GM23338 (cell line): ENCODE results near the gene SGCG. TPM values are rescaled to one million over a fixed set of nuclear protein-coding genes. Genes with fewer than 3 reads are reported as not detected.

ENCODE experiments used
- ATAC-seq: fragments of 200-7000 bp; cut with Tn5 transposase; 3 replicates; pipeline ENCODE4 v1.9.1; 2020
- DNase-seq: peaks from one replicate; pipeline ENCODE4 v3.0.0-alpha.2; 2015; ENCODE audit warnings: low spot score
- H2AFZ ChIP-seq: fragments of 200-600 bp; sonication (generic); 2 replicates; pipeline ENCODE4 v1.8.0; 2016; ENCODE audit warnings: antibody characterized with exemption, mild to moderate bottlenecking, moderate library complexity
- H3F3A ChIP-seq: fragments of 200-600 bp; sonication (generic); replicated peaks from 2 replicates; pipeline ENCODE4 v1.8.0; 2017; ENCODE audit warnings: antibody characterized with exemption, mixed run types, low read depth
- H3K27ac ChIP-seq: fragments of 200-600 bp; sonication (generic); 2 replicates; pipeline ENCODE4 v1.6.1; 2016; ENCODE audit warnings: low read depth
- H3K27me3 ChIP-seq: fragments of 200-600 bp; sonication (generic); 2 replicates; pipeline ENCODE4 v1.8.0; 2016; ENCODE audit warnings: mild to moderate bottlenecking, mixed run types, moderate library complexity; ENCODE audit not compliant: insufficient read depth
- H3K36me3 ChIP-seq: fragments of 200-600 bp; sonication (generic); 2 replicates; pipeline ENCODE4 v1.8.0; 2016; ENCODE audit warnings: mild to moderate bottlenecking; ENCODE audit not compliant: insufficient read depth
- H3K4me1 ChIP-seq: fragments of 200-600 bp; sonication (generic); 2 replicates; pipeline ENCODE4 v1.8.0; 2016; ENCODE audit warnings: mild to moderate bottlenecking, moderate library complexity; ENCODE audit not compliant: insufficient read depth
- H3K4me2 ChIP-seq: fragments of 200-600 bp; sonication (generic); 2 replicates; pipeline ENCODE4 v1.7.1; 2017; ENCODE audit warnings: mixed run types
- H3K4me3 ChIP-seq: fragments of 200-600 bp; sonication (generic); 2 replicates; pipeline ENCODE4 v1.6.1; 2016; ENCODE audit warnings: mixed run types
- H3K79me2 ChIP-seq: fragments of 200-600 bp; sonication (generic); replicated peaks from 2 replicates; pipeline ENCODE4 v1.8.0; 2017; ENCODE audit warnings: mild to moderate bottlenecking; ENCODE audit not compliant: insufficient read depth
- H3K9me2 ChIP-seq: fragments of 200-600 bp; sonication (generic); 2 replicates; pipeline ENCODE4 v1.8.0; 2017; ENCODE audit not compliant: insufficient read depth
- H4K20me1 ChIP-seq: fragments of 200-600 bp; sonication (generic); replicated peaks from 2 replicates; pipeline ENCODE4 v1.8.0; 2017; ENCODE audit warnings: mild to moderate bottlenecking; ENCODE audit not compliant: insufficient read depth
- H3K27ac Mint-ChIP-seq: 2 replicates; pipeline ENCODE4 v1.8.0; 2020; ENCODE audit warnings: inconsistent platforms, mild to moderate bottlenecking, moderate library complexity, mixed read lengths
- H3K27me3 Mint-ChIP-seq: 3 replicates; pipeline ENCODE4 v1.8.0; 2022; ENCODE audit warnings: low read depth, mild to moderate bottlenecking, moderate library complexity, mixed read lengths, inconsistent platforms; ENCODE audit not compliant: insufficient read depth, poor library complexity
- H3K36me3 Mint-ChIP-seq: 3 replicates; pipeline ENCODE4 v1.8.0; 2021; ENCODE audit warnings: low read depth, mild to moderate bottlenecking, inconsistent platforms, moderate library complexity, mixed read lengths
- H3K4me1 Mint-ChIP-seq: 3 replicates; pipeline ENCODE4 v1.8.0; 2020; ENCODE audit warnings: mild to moderate bottlenecking, inconsistent platforms, mixed read lengths
- H3K4me3 Mint-ChIP-seq: 3 replicates; pipeline ENCODE4 v1.8.0; 2021; ENCODE audit warnings: moderate library complexity, mild to moderate bottlenecking, inconsistent platforms, mixed read lengths
- H3K9me3 Mint-ChIP-seq: 3 replicates; pipeline ENCODE4 v1.8.0; 2020; ENCODE audit warnings: moderate library complexity, mild to moderate bottlenecking, inconsistent platforms, mixed read lengths
- CREB1 ChIP-seq: fragments of 250-450 bp; sonication (Bioruptor Pico); IDR thresholded peaks from 2 replicates; pipeline ENCODE4 v1.5.0; 2020; ENCODE audit warnings: low read depth, mild to moderate bottlenecking, moderate library complexity
- ETS1 ChIP-seq: IDR thresholded peaks from 2 replicates; pipeline ENCODE4 v1.6.1; 2016; ENCODE audit warnings: antibody characterized with exemption
- EZH2 ChIP-seq: fragments of 200-600 bp; sonication (generic); IDR thresholded peaks from one replicate; pipeline ENCODE4 v1.8.0; 2017; ENCODE audit warnings: antibody characterized with exemption, mild to moderate bottlenecking, low read depth; ENCODE audit not compliant: unreplicated experiment
- EZH2phosphoT487 ChIP-seq: fragments of 200-600 bp; sonication (generic); IDR thresholded peaks from one replicate; pipeline ENCODE4 v1.8.1; 2018; ENCODE audit warnings: antibody characterized with exemption; ENCODE audit not compliant: unreplicated experiment
- JUNB ChIP-seq: IDR thresholded peaks from one replicate; pipeline ENCODE4 v1.6.1; 2016; ENCODE audit warnings: antibody characterized with exemption; ENCODE audit not compliant: unreplicated experiment
- NANOG ChIP-seq: IDR thresholded peaks from 2 replicates; pipeline ENCODE4 v1.6.1; 2016; ENCODE audit warnings: antibody characterized with exemption, borderline replicate concordance
- POLR2AphosphoS5 ChIP-seq: IDR thresholded peaks from 2 replicates; pipeline ENCODE4 v1.6.1; 2016; ENCODE audit warnings: antibody characterized with exemption, low read depth
- STAT1 ChIP-seq: IDR thresholded peaks from one replicate; pipeline ENCODE4 v1.6.1; 2016; ENCODE audit warnings: antibody characterized with exemption; ENCODE audit not compliant: unreplicated experiment
- ZNF114 ChIP-seq: fragments of 250-450 bp; sonication (Bioruptor Pico); IDR thresholded peaks from 2 replicates; pipeline ENCODE4 v1.5.0; 2020; ENCODE audit warnings: mild to moderate bottlenecking, moderate library complexity
- ZNF331 ChIP-seq: fragments of 250-450 bp; sonication (Bioruptor Pico); IDR thresholded peaks from 2 replicates; pipeline ENCODE4 v1.5.0; 2020; ENCODE audit warnings: low read depth, mild to moderate bottlenecking, moderate library complexity
- polyA plus RNA-seq: library from polyadenylated mRNA; unstranded; fragments of >200 nt; fragmentation: Nextera tagmentation; extraction: Ambion mirVana; gene quantifications from 2 replicates; pipeline ENCODE4 v1.2.1, GENCODE V29; 2016
- total RNA-seq: library from RNA; depleted of rRNA; stranded (reverse); fragments of >200 nt; shearing (Covaris generic); gene quantifications from 2 replicates; pipeline ENCODE4 v1.2.3, GENCODE V29; 2014
- TF ChIP-seq, protein P1 (sequence below), 2 experiments: fragments of 200-600 bp in 1 of 2; sonication (generic) in 1 of 2; conservative IDR thresholded peaks; 2 replicates each; pipeline versions ENCODE4 v1.5.1 to v1.6.1; 2016 to 2017; ENCODE audit warnings: antibody characterized with exemption in 2 of 2, low read depth in 2 of 2, mild to moderate bottlenecking in 2 of 2, moderate library complexity in 1 of 2
- TF ChIP-seq, protein P2 (sequence below): IDR thresholded peaks from one replicate; pipeline ENCODE4 v1.6.1; 2018; ENCODE audit warnings: antibody characterized with exemption; ENCODE audit not compliant: unreplicated experiment
- TF ChIP-seq, protein P3 (sequence below): fragments of 250-450 bp; sonication (Bioruptor Pico); IDR thresholded peaks from 2 replicates; pipeline ENCODE4 v1.5.0; 2020; ENCODE audit warnings: mild to moderate bottlenecking, moderate library complexity

The SGCG gene
- total and polyA plus RNA-seq, 2 experiments from 2014 or later, result not detected

- ATAC-seq (peak; percentile 67), DNase-seq (peak; percentile 30)
- H3K36me3 ChIP-seq, result no peaks in the 10 kb centered on the region
- peaks cover 10% of the 10 kb centered on the region for H3K4me1 ChIP-seq
- H3K9me2 ChIP-seq, result no peaks in the 10 kb centered on the region
- H3K36me3 Mint-ChIP-seq, result no peaks in the 10 kb centered on the region
- no peaks in the 10 kb centered on the region for H3K27me3 ChIP-seq
- H4K20me1 ChIP-seq, result no peaks in the 10 kb centered on the region
- peaks cover 1% of the 10 kb centered on the region for H3K27me3 Mint-ChIP-seq
- 0 out of 2 replicates have a peak overlapping the region, but pooled peaks have one; percentile 29 for H2AFZ ChIP-seq
- peaks cover 21% of the 10 kb centered on the region for H3K4me1 Mint-ChIP-seq
- H3K27ac Mint-ChIP-seq, result peak overlapping the region; percentile 49; the same call in 1 of the 2 replicates
- H3K4me3 ChIP-seq, result no peak overlapping the region
- H3K4me3 Mint-ChIP-seq, result no peak overlapping the region
- no peaks in the 10 kb centered on the region for H3F3A ChIP-seq
- no peaks in the 10 kb centered on the region for H3K79me2 ChIP-seq
- H3K9me3 Mint-ChIP-seq, result no peaks in the 10 kb centered on the region
- TF ChIP-seq ZNF331 (no peak), CREB1 (CRISPR knock-in tag) (no peak), NANOG (no peak), EZH2phosphoT487 (no peak), EZH2 (no peak), ETS1 (no peak), JUNB (no peak), STAT1 (no peak), ZNF114 (CRISPR knock-in tag) (no peak), POLR2AphosphoS5 (no peak)
- TF ChIP-seq, protein P1, sequence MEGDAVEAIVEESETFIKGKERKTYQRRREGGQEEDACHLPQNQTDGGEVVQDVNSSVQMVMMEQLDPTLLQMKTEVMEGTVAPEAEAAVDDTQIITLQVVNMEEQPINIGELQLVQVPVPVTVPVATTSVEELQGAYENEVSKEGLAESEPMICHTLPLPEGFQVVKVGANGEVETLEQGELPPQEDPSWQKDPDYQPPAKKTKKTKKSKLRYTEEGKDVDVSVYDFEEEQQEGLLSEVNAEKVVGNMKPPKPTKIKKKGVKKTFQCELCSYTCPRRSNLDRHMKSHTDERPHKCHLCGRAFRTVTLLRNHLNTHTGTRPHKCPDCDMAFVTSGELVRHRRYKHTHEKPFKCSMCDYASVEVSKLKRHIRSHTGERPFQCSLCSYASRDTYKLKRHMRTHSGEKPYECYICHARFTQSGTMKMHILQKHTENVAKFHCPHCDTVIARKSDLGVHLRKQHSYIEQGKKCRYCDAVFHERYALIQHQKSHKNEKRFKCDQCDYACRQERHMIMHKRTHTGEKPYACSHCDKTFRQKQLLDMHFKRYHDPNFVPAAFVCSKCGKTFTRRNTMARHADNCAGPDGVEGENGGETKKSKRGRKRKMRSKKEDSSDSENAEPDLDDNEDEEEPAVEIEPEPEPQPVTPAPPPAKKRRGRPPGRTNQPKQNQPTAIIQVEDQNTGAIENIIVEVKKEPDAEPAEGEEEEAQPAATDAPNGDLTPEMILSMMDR (conservative IDR thresholded peaks at IDR 0.05; ENCODE audit: low read depth in 2 of 2), result no peak
- TF ChIP-seq, protein P2, sequence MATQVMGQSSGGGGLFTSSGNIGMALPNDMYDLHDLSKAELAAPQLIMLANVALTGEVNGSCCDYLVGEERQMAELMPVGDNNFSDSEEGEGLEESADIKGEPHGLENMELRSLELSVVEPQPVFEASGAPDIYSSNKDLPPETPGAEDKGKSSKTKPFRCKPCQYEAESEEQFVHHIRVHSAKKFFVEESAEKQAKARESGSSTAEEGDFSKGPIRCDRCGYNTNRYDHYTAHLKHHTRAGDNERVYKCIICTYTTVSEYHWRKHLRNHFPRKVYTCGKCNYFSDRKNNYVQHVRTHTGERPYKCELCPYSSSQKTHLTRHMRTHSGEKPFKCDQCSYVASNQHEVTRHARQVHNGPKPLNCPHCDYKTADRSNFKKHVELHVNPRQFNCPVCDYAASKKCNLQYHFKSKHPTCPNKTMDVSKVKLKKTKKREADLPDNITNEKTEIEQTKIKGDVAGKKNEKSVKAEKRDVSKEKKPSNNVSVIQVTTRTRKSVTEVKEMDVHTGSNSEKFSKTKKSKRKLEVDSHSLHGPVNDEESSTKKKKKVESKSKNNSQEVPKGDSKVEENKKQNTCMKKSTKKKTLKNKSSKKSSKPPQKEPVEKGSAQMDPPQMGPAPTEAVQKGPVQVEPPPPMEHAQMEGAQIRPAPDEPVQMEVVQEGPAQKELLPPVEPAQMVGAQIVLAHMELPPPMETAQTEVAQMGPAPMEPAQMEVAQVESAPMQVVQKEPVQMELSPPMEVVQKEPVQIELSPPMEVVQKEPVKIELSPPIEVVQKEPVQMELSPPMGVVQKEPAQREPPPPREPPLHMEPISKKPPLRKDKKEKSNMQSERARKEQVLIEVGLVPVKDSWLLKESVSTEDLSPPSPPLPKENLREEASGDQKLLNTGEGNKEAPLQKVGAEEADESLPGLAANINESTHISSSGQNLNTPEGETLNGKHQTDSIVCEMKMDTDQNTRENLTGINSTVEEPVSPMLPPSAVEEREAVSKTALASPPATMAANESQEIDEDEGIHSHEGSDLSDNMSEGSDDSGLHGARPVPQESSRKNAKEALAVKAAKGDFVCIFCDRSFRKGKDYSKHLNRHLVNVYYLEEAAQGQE, result no peak
- TF ChIP-seq, protein P3, sequence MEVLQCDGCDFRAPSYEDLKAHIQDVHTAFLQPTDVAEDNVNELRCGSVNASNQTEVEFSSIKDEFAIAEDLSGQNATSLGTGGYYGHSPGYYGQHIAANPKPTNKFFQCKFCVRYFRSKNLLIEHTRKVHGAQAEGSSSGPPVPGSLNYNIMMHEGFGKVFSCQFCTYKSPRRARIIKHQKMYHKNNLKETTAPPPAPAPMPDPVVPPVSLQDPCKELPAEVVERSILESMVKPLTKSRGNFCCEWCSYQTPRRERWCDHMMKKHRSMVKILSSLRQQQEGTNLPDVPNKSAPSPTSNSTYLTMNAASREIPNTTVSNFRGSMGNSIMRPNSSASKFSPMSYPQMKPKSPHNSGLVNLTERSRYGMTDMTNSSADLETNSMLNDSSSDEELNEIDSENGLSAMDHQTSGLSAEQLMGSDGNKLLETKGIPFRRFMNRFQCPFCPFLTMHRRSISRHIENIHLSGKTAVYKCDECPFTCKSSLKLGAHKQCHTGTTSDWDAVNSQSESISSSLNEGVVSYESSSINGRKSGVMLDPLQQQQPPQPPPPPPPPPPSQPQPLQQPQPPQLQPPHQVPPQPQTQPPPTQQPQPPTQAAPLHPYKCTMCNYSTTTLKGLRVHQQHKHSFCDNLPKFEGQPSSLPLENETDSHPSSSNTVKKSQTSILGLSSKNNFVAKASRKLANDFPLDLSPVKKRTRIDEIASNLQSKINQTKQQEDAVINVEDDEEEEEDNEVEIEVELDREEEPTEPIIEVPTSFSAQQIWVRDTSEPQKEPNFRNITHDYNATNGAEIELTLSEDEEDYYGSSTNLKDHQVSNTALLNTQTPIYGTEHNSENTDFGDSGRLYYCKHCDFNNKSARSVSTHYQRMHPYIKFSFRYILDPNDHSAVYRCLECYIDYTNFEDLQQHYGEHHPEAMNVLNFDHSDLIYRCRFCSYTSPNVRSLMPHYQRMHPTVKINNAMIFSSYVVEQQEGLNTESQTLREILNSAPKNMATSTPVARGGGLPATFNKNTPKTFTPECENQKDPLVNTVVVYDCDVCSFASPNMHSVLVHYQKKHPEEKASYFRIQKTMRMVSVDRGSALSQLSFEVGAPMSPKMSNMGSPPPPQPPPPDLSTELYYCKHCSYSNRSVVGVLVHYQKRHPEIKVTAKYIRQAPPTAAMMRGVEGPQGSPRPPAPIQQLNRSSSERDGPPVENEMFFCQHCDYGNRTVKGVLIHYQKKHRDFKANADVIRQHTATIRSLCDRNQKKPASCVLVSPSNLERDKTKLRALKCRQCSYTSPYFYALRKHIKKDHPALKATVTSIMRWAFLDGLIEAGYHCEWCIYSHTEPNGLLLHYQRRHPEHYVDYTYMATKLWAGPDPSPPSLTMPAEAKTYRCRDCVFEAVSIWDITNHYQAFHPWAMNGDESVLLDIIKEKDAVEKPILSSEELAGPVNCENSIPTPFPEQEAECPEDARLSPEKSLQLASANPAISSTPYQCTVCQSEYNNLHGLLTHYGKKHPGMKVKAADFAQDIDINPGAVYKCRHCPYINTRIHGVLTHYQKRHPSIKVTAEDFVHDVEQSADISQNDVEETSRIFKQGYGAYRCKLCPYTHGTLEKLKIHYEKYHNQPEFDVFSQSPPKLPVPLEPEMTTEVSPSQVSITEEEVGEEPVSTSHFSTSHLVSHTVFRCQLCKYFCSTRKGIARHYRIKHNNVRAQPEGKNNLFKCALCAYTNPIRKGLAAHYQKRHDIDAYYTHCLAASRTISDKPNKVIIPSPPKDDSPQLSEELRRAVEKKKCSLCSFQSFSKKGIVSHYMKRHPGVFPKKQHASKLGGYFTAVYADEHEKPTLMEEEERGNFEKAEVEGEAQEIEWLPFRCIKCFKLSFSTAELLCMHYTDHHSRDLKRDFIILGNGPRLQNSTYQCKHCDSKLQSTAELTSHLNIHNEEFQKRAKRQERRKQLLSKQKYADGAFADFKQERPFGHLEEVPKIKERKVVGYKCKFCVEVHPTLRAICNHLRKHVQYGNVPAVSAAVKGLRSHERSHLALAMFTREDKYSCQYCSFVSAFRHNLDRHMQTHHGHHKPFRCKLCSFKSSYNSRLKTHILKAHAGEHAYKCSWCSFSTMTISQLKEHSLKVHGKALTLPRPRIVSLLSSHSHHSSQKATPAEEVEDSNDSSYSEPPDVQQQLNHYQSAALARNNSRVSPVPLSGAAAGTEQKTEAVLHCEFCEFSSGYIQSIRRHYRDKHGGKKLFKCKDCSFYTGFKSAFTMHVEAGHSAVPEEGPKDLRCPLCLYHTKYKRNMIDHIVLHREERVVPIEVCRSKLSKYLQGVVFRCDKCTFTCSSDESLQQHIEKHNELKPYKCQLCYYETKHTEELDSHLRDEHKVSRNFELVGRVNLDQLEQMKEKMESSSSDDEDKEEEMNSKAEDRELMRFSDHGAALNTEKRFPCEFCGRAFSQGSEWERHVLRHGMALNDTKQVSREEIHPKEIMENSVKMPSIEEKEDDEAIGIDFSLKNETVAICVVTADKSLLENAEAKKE (CRISPR knock-in tag), result no peak
- 0 out of 2 replicates have a peak overlapping the region, but pooled peaks have one; percentile 4 for H3K4me2 ChIP-seq
- H3K27ac ChIP-seq, result no peak overlapping the region
Observed at GRCh38 chr13:23323946-23324709, 143.3 kb downstream of the SGCG start.
